HepG2 (cell line): ENCODE results near the gene GATAD2B. TPM values are rescaled to one million over a fixed set of nuclear protein-coding genes. Genes with fewer than 3 reads are reported as not detected.
A peak's percentile ranks its signal among the peaks of the same experiment; 100 is the strongest.

Source experiments
- CREB3 ChIP-seq: sonication (generic); formaldehyde crosslinking; IDR thresholded peaks from 2 replicates; pipeline ENCODE4 v1.5.0; 2020; ENCODE audit warnings: missing genetic modification reagents
- EED ChIP-seq: sonication (generic); formaldehyde crosslinking; IDR thresholded peaks from 2 replicates; pipeline ENCODE4 v1.5.0; 2020; ENCODE audit warnings: mild to moderate bottlenecking, missing genetic modification reagents
- HNF4G ChIP-seq, 2 experiments: sonication (generic) in 1 of 2; formaldehyde crosslinking in 1 of 2; IDR thresholded peaks; 2 replicates each; pipeline versions ENCODE4 v1.4.0 to v1.6.1; 2011 to 2020; ENCODE audit warnings: borderline replicate concordance in 2 of 2, low read depth in 2 of 2, mild to moderate bottlenecking in 2 of 2, low read length in 1 of 2, missing genetic modification reagents in 1 of 2, moderate library complexity in 1 of 2
- NR2F6 ChIP-seq, 2 experiments: IDR thresholded peaks; 2 replicates each; pipeline ENCODE4 v1.6.1; 2016; ENCODE audit warnings: antibody characterized with exemption in 1 of 2, mild to moderate bottlenecking in 1 of 2
- SMYD3 ChIP-seq: sonication (generic); formaldehyde crosslinking; IDR thresholded peaks from 2 replicates; pipeline ENCODE4 v1.8.1; 2023; ENCODE audit warnings: mild to moderate bottlenecking, missing genetic modification reagents
- SUZ12 ChIP-seq: fragments of 150-350 bp; IDR thresholded peaks from 2 replicates; pipeline ENCODE4 v1.6.1; 2014; ENCODE audit warnings: low read depth, low read length
- TEAD3 ChIP-seq: optimal IDR thresholded peaks from 2 replicates; pipeline ENCODE3; 2016; ENCODE audit warnings: borderline replicate concordance
- ZC3H13 ChIP-seq: sonication (generic); formaldehyde crosslinking; IDR thresholded peaks from 2 replicates; pipeline ENCODE4 v1.8.1; 2023; ENCODE audit warnings: mild to moderate bottlenecking, missing genetic modification reagents, moderate library complexity
- ZFP36L1 ChIP-seq: sonication (generic); formaldehyde crosslinking; IDR thresholded peaks from 2 replicates; pipeline ENCODE4 v1.8.0; 2022; ENCODE audit warnings: mild to moderate bottlenecking, missing genetic modification reagents, moderate library complexity
- ZNF30 ChIP-seq: sonication (generic); formaldehyde crosslinking; IDR thresholded peaks from 2 replicates; pipeline ENCODE4 v1.5.0; 2020; ENCODE audit warnings: mild to moderate bottlenecking, missing genetic modification reagents
- ZNF713 ChIP-seq: sonication (generic); formaldehyde crosslinking; IDR thresholded peaks from 2 replicates; pipeline ENCODE4 v1.4.0; 2020; ENCODE audit warnings: mild to moderate bottlenecking, missing genetic modification reagents
- ZNF781 ChIP-seq: sonication (generic); formaldehyde crosslinking; IDR thresholded peaks from 2 replicates; pipeline ENCODE4 v1.5.1; 2020; ENCODE audit warnings: borderline replicate concordance, mild to moderate bottlenecking, missing genetic modification reagents; ENCODE audit errors: not compliant biosample characterization
- polyA plus RNA-seq, 8 experiments: library from polyadenylated mRNA; depleted of rRNA in 3 of 8; stranded (reverse) in 7 of 8; unstranded in 1 of 8; fragments of >200 nt; fragmentation: Illumina TruSeq in 4 of 8; extraction: Trizol in 4 of 8; gene quantifications; 2 replicates each; pipeline versions ENCODE4 v1.2.1 to v1.2.3, GENCODE V29; 2011 to 2016; ENCODE audit warnings: low read depth in 4 of 8, missing spikeins in 1 of 8, mixed read lengths in 1 of 8; ENCODE audit not compliant: insufficient read depth in 1 of 8
- total RNA-seq, 5 experiments: library from RNA; depleted of rRNA; stranded (reverse); fragments of >200 nt; fragmentation: Illumina TruSeq; extraction: Trizol; gene quantifications; 2 replicates each; pipeline ENCODE4 v1.2.3, GENCODE V29; 2016; ENCODE audit warnings: low read depth in 1 of 5
- TF ChIP-seq, protein P1 (sequence below): sonication (generic); formaldehyde crosslinking; IDR thresholded peaks from 2 replicates; pipeline ENCODE4 v1.4.0; 2020; ENCODE audit warnings: missing genetic modification reagents, borderline replicate concordance
- TF ChIP-seq, protein P2 (sequence below): sonication (generic); formaldehyde crosslinking; IDR thresholded peaks from one replicate; pipeline ENCODE4 v1.5.1; 2020; ENCODE audit warnings: mild to moderate bottlenecking, missing genetic modification reagents; ENCODE audit errors: not compliant biosample characterization
- TF ChIP-seq, protein P3 (sequence below): sonication (generic); formaldehyde crosslinking; IDR thresholded peaks from 2 replicates; pipeline ENCODE4 v1.4.0; 2020; ENCODE audit warnings: missing genetic modification reagents

GATAD2B gene
- total and polyA plus RNA-seq, 2 of the 13 experiments (the other 11 are each of a cell fraction or from before 2014, with no cell fraction given): 3.2 to 5.2 TPM

DNA sequence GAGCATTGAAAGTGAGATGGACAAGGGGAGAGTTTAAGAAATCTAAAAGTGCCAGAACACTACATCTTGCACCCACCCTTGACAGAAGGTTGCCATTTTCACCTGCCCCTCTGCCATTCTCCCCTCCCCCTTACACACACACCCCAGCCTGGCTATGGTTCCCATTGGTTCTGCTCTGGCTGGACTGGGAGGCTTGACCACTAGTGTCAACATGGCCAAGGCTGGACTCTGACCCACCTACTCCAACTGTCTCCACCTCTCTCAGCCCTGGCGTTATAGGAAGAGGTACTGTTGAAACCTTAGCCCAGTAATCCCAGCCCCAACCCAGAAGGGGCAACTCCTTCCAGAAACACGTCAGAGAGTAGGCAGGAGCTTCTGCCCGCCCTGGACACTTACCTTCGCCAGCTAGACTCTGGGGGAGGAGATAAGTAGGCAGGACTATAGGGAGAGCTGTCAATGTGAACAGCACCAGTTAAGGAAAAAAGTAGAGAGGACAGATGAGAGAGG is 31.1 kb upstream of the GATAD2B start (continued):
- TF ChIP-seq HNF4G (IDR thresholded peaks at IDR 0.05; ENCODE audit: borderline replicate concordance, low read depth, low read length): peak; percentile 76
- TF ChIP-seq HNF4G (CRISPR knock-in tag; IDR thresholded peaks at IDR 0.05; ENCODE audit: borderline replicate concordance, low read depth): 0 out of 2 replicates have a peak, but pooled peaks have one; percentile 73
- no peak for TF ChIP-seq ZNF781 (CRISPR knock-in tag)
- no peak for TF ChIP-seq SUZ12
- no peak for TF ChIP-seq ZNF30 (CRISPR knock-in tag)
- TF ChIP-seq, protein P1, sequence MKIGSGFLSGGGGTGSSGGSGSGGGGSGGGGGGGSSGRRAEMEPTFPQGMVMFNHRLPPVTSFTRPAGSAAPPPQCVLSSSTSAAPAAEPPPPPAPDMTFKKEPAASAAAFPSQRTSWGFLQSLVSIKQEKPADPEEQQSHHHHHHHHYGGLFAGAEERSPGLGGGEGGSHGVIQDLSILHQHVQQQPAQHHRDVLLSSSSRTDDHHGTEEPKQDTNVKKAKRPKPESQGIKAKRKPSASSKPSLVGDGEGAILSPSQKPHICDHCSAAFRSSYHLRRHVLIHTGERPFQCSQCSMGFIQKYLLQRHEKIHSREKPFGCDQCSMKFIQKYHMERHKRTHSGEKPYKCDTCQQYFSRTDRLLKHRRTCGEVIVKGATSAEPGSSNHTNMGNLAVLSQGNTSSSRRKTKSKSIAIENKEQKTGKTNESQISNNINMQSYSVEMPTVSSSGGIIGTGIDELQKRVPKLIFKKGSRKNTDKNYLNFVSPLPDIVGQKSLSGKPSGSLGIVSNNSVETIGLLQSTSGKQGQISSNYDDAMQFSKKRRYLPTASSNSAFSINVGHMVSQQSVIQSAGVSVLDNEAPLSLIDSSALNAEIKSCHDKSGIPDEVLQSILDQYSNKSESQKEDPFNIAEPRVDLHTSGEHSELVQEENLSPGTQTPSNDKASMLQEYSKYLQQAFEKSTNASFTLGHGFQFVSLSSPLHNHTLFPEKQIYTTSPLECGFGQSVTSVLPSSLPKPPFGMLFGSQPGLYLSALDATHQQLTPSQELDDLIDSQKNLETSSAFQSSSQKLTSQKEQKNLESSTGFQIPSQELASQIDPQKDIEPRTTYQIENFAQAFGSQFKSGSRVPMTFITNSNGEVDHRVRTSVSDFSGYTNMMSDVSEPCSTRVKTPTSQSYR (CRISPR knock-in tag): peak; percentile 94
- TF ChIP-seq EED: no peak
- TF ChIP-seq CREB3 (CRISPR knock-in tag): no peak
- TF ChIP-seq TEAD3: peak; percentile 74
- TF ChIP-seq, protein P2, sequence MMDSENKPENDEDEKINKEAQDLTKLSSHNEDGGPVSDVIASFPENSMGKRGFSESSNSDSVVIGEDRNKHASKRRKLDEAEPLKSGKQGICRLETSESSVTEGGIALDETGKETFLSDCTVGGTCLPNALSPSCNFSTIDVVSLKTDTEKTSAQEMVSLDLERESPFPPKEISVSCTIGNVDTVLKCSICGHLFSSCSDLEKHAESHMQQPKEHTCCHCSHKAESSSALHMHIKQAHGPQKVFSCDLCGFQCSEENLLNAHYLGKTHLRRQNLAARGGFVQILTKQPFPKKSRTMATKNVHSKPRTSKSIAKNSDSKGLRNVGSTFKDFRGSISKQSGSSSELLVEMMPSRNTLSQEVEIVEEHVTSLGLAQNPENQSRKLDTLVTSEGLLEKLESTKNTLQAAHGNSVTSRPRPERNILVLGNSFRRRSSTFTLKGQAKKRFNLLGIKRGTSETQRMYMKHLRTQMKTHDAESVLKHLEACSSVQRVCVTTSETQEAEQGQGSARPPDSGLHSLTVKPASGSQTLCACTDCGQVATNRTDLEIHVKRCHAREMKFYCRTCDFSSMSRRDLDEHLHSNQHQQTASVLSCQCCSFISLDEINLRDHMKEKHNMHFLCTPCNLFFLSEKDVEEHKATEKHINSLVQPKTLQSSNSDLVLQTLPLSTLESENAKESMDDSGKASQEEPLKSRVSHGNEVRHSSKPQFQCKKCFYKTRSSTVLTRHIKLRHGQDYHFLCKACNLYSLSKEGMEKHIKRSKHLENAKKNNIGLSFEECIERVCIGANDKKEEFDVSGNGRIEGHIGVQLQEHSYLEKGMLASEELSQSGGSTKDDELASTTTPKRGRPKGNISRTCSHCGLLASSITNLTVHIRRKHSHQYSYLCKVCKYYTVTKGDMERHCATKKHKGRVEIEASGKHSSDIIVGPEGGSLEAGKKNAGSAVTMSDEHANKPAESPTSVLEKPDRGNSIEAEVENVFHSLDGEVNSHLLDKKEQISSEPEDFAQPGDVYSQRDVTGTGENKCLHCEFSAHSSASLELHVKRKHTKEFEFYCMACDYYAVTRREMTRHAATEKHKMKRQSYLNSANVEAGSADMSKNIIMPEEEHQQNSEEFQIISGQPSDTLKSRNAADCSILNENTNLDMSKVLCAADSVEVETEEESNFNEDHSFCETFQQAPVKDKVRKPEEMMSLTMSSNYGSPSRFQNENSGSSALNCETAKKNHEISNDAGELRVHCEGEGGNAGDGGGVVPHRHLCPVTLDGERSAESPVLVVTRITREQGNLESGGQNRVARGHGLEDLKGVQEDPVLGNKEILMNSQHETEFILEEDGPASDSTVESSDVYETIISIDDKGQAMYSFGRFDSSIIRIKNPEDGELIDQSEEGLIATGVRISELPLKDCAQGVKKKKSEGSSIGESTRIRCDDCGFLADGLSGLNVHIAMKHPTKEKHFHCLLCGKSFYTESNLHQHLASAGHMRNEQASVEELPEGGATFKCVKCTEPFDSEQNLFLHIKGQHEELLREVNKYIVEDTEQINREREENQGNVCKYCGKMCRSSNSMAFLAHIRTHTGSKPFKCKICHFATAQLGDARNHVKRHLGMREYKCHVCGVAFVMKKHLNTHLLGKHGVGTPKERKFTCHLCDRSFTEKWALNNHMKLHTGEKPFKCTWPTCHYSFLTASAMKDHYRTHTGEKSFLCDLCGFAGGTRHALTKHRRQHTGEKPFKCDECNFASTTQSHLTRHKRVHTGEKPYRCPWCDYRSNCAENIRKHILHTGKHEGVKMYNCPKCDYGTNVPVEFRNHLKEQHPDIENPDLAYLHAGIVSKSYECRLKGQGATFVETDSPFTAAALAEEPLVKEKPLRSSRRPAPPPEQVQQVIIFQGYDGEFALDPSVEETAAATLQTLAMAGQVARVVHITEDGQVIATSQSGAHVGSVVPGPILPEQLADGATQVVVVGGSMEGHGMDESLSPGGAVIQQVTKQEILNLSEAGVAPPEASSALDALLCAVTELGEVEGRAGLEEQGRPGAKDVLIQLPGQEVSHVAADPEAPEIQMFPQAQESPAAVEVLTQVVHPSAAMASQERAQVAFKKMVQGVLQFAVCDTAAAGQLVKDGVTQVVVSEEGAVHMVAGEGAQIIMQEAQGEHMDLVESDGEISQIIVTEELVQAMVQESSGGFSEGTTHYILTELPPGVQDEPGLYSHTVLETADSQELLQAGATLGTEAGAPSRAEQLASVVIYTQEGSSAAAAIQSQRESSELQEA: no peak
- TF ChIP-seq ZC3H13: no peak
- TF ChIP-seq, protein P3, sequence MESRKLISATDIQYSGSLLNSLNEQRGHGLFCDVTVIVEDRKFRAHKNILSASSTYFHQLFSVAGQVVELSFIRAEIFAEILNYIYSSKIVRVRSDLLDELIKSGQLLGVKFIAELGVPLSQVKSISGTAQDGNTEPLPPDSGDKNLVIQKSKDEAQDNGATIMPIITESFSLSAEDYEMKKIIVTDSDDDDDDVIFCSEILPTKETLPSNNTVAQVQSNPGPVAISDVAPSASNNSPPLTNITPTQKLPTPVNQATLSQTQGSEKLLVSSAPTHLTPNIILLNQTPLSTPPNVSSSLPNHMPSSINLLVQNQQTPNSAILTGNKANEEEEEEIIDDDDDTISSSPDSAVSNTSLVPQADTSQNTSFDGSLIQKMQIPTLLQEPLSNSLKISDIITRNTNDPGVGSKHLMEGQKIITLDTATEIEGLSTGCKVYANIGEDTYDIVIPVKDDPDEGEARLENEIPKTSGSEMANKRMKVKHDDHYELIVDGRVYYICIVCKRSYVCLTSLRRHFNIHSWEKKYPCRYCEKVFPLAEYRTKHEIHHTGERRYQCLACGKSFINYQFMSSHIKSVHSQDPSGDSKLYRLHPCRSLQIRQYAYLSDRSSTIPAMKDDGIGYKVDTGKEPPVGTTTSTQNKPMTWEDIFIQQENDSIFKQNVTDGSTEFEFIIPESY (CRISPR knock-in tag): no peak
- TF ChIP-seq ZNF713: no peak
- TF ChIP-seq NR2F6 (IDR thresholded peaks at IDR 0.05): 0 out of 2 replicates have a peak, but pooled peaks have one; percentile 24
- peak; percentile 56; the same call in 1 of the 2 replicates for TF ChIP-seq NR2F6 (CRISPR knock-in tag; IDR thresholded peaks at IDR 0.05)
- TF ChIP-seq SMYD3 (CRISPR knock-in tag): no peak
- 0 out of 2 replicates have a peak, but pooled peaks have one; percentile 52 for TF ChIP-seq ZFP36L1 (CRISPR knock-in tag)
